Loucy (cell line): Measurements from ENCODE around the gene TBX1.

Source experiments
- H2AFZ ChIP-seq: fragments of 200-600 bp; sonication (generic); 2 replicates; pipeline ENCODE4 v1.6.0; 2016; ENCODE audit warnings: antibody characterized with exemption, mild to moderate bottlenecking, low read length, moderate library complexity
- H3F3A ChIP-seq: fragments of 200-600 bp; 2 replicates; pipeline ENCODE4 v1.6.0; 2016; ENCODE audit warnings: antibody characterized with exemption, low read depth, mild to moderate bottlenecking
- H3K27me3 ChIP-seq: fragments of 200-600 bp; sonication (generic); 2 replicates; pipeline ENCODE4 v1.6.1; 2014; ENCODE audit warnings: low read length, mild to moderate bottlenecking; ENCODE audit not compliant: insufficient read depth, poor library complexity, severe bottlenecking
- H3K36me3 ChIP-seq: fragments of 200-600 bp; sonication (generic); 2 replicates; pipeline ENCODE4 v1.6.1; 2016; ENCODE audit warnings: low read length; ENCODE audit not compliant: insufficient read depth
- H3K4me1 ChIP-seq: fragments of 200-600 bp; sonication (generic); 2 replicates; pipeline ENCODE4 v1.5.1; 2014; ENCODE audit warnings: low read length, mild to moderate bottlenecking; ENCODE audit not compliant: insufficient read depth, poor library complexity, severe bottlenecking
- H3K4me2 ChIP-seq: fragments of 200-600 bp; sonication (generic); 2 replicates; pipeline ENCODE4 v1.6.0; 2014; ENCODE audit warnings: antibody characterized with exemption, low read length, low read depth, mild to moderate bottlenecking; ENCODE audit not compliant: poor library complexity, severe bottlenecking
- H3K4me3 ChIP-seq: fragments of 200-600 bp; sonication (generic); 2 replicates; pipeline ENCODE4 v1.5.1; 2014; ENCODE audit warnings: low read length, mild to moderate bottlenecking, mixed read lengths; ENCODE audit not compliant: poor library complexity, severe bottlenecking
- H3K79me2 ChIP-seq: fragments of 200-600 bp; sonication (generic); 2 replicates; pipeline ENCODE4 v1.6.1; 2014; ENCODE audit warnings: low read length; ENCODE audit not compliant: insufficient read depth
- H3K9ac ChIP-seq: fragments of 200-600 bp; sonication (generic); 2 replicates; pipeline ENCODE4 v1.6.0; 2014; ENCODE audit warnings: mild to moderate bottlenecking, low read depth, low read length, moderate library complexity; ENCODE audit not compliant: poor library complexity, severe bottlenecking
- H3K9me2 ChIP-seq: fragments of 200-600 bp; sonication (generic); replicated peaks from 2 replicates; pipeline ENCODE4 v1.6.1; 2016; ENCODE audit warnings: low read depth, low read length, mixed read lengths
- H3K9me3 ChIP-seq: fragments of 200-600 bp; sonication (generic); 2 replicates; pipeline ENCODE4 v1.6.1; 2014; ENCODE audit warnings: mild to moderate bottlenecking, antibody characterized with exemption, low read length, low read depth; ENCODE audit not compliant: insufficient read depth
- H4K20me1 ChIP-seq: fragments of 200-600 bp; sonication (generic); 2 replicates; pipeline ENCODE4 v1.6.0; 2014; ENCODE audit warnings: antibody characterized with exemption, low read length, mild to moderate bottlenecking; ENCODE audit not compliant: insufficient read depth, poor library complexity, severe bottlenecking
- CTCF ChIP-seq: fragments of 200-600 bp; sonication (generic); conservative IDR thresholded peaks from 2 replicates; pipeline ENCODE4 v1.5.1; 2014; ENCODE audit warnings: mild to moderate bottlenecking, antibody characterized with exemption, low read length
- EZH2phosphoT487 ChIP-seq: fragments of 200-600 bp; IDR thresholded peaks from 2 replicates; pipeline ENCODE4 v1.6.1; 2018; ENCODE audit warnings: antibody characterized with exemption, mild to moderate bottlenecking, moderate library complexity, borderline replicate concordance

TBX1 gene

GRCh38 chr22:19718456-19719049 is 42.0 kb upstream of the TBX1 start:
- peaks cover 10% of the 10 kb centered on the region for H3K4me1 ChIP-seq
- no peaks in the 10 kb centered on the region for H3K79me2 ChIP-seq
- H3K27me3 ChIP-seq = no peaks in the 10 kb centered on the region
- no peaks in the 10 kb centered on the region for H3K36me3 ChIP-seq
- no peak for TF ChIP-seq EZH2phosphoT487
- TF ChIP-seq CTCF = no peak
- H3K9me3 ChIP-seq = no peaks in the 10 kb centered on the region
- peak overlapping the region; percentile 82 for H3K9ac ChIP-seq
- peak overlapping the region; percentile 79 for H3K4me3 ChIP-seq
- no peaks in the 10 kb centered on the region for H3K9me2 ChIP-seq
- no peaks in the 10 kb centered on the region for H3F3A ChIP-seq
- H2AFZ ChIP-seq = peak overlapping the region; percentile 92; the same call in 1 of the 2 replicates
- H4K20me1 ChIP-seq = no peaks in the 10 kb centered on the region
- H3K4me2 ChIP-seq = peak overlapping the region; percentile 90

- Histone ChIP-seq H3K4me3 (peak overlapping the region; percentile 79), H2AFZ (no peak overlapping the region), H3K79me2 (no peaks in the 10 kb centered on the region), H3K9ac (no peak overlapping the region), H3K4me1 (peaks cover 10% of the 10 kb centered on the region), H3F3A (no peaks in the 10 kb centered on the region), H3K36me3 (no peaks in the 10 kb centered on the region), H3K9me2 (no peaks in the 10 kb centered on the region), H4K20me1 (no peaks in the 10 kb centered on the region), H3K9me3 (no peaks in the 10 kb centered on the region), H3K4me2 (peak overlapping the region; percentile 90), H3K27me3 (no peaks in the 10 kb centered on the region)
- TF ChIP-seq EZH2phosphoT487 (no peak), CTCF (no peak)
Observed at GRCh38 chr22:19719050-19719482, 41.5 kb upstream of the TBX1 start.

DNA sequence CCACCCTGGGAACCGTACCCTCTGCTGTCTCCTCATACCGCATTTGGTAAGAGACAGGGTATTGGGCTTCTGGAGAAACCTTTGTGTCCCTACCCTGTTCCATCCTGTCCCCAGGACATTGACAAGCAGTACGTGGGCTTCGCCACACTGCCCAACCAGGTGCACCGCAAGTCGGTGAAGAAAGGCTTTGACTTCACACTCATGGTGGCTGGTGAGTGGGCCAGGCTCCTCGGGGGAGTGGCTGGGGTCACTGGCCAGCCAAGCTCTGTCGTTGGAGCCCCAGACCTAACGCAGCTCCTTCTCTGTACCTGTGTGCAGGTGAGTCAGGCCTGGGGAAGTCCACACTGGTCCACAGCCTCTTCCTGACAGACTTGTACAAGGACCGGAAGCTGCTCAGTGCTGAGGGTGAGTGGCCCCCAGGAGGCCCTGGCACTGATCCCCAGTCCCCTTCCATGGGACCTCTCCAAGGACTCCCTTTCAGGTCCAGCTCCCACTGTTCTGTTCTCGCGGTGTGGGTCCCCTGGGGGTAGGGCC is 41.0 kb upstream of the TBX1 start:
- no peaks in the 10 kb centered on the region for H3K36me3 ChIP-seq
- TF ChIP-seq CTCF = no peak
- TF ChIP-seq EZH2phosphoT487 = no peak
- peak overlapping the region; percentile 90 for H3K4me2 ChIP-seq
- no peaks in the 10 kb centered on the region for H3K79me2 ChIP-seq
- no peaks in the 10 kb centered on the region for H3K9me2 ChIP-seq
- H2AFZ ChIP-seq = no peak overlapping the region
- no peaks in the 10 kb centered on the region for H4K20me1 ChIP-seq
- H3K4me3 ChIP-seq = peak overlapping the region; percentile 79
- no peak overlapping the region for H3K9ac ChIP-seq
- peaks cover 10% of the 10 kb centered on the region for H3K4me1 ChIP-seq
- no peaks in the 10 kb centered on the region for H3K27me3 ChIP-seq
- no peaks in the 10 kb centered on the region for H3F3A ChIP-seq
- H3K9me3 ChIP-seq = no peaks in the 10 kb centered on the region
